ENCODE measurements around the gene TNK1. TPM values are rescaled to one million over a fixed set of nuclear protein-coding genes. Genes with fewer than 3 reads are reported as not detected.

Gene TNK1
- total RNA-seq, 1 donor from 2014 or later = 1.8 TPM

GRCh38 chr17:7432296-7432695 is 51.4 kb downstream of the TNK1 start:
- no peak overlapping the region for H3K27ac Mint-ChIP-seq
- H3K27me3 ChIP-seq = peaks cover 20% of the 10 kb centered on the region
- peaks cover 2% of the 10 kb centered on the region for H3K4me1 ChIP-seq
- no peak overlapping the region for H2AFZ ChIP-seq (replicated peaks)
- no peak for DNase-seq (ENCODE audit: low spot score)
- peaks cover 13% of the 10 kb centered on the region for H3K4me1 Mint-ChIP-seq
- H3K4me3 Mint-ChIP-seq = peak overlapping the region; percentile 55
- no peaks in the 10 kb centered on the region for H3K36me3 Mint-ChIP-seq
- no peaks in the 10 kb centered on the region for H3K9me3 Mint-ChIP-seq
- peaks cover 18% of the 10 kb centered on the region for H3K27me3 Mint-ChIP-seq (ENCODE audit: insufficient read depth, low read depth)
- H4K20me1 ChIP-seq (ENCODE audit: low read depth) = no peaks in the 10 kb centered on the region
- H3K4me2 ChIP-seq = no peak overlapping the region
- H3K9me3 ChIP-seq (ENCODE audit: low read depth) = no peaks in the 10 kb centered on the region
- H3F3A ChIP-seq (ENCODE audit: low read depth) = peaks cover 19% of the 10 kb centered on the region
- H3K36me3 ChIP-seq = no peaks in the 10 kb centered on the region
- TF ChIP-seq EZH2phosphoT487 (IDR thresholded peaks at IDR 0.05) (no peak), CTCF (IDR thresholded peaks at IDR 0.05) (no peak), EZH2 (IDR thresholded peaks at IDR 0.05) (no peak)
- H3K27ac ChIP-seq = no peak overlapping the region
- H3K4me3 ChIP-seq = no peak overlapping the region
- no peak overlapping the region for H3K9ac ChIP-seq
- H3K79me2 ChIP-seq (ENCODE audit: low read depth) = no peaks in the 10 kb centered on the region

GRCh38 chr17:7435676-7436555 is 55.0 kb downstream of the TNK1 start:
- Mint-ChIP-seq H3K4me3 (peak overlapping the region; percentile 90), H3K27ac (no peak overlapping the region), H3K27me3 (ENCODE audit: insufficient read depth, low read depth) (peaks cover 38% of the 10 kb centered on the region), H3K36me3 (no peaks in the 10 kb centered on the region), H3K4me1 (peaks cover 31% of the 10 kb centered on the region), H3K9me3 (no peaks in the 10 kb centered on the region)
- H2AFZ ChIP-seq (replicated peaks) = peak overlapping the region; percentile 21
- TF ChIP-seq CTCF (IDR thresholded peaks at IDR 0.05) (no peak), EZH2 (IDR thresholded peaks at IDR 0.05) (peak; percentile 58), EZH2phosphoT487 (IDR thresholded peaks at IDR 0.05) (peak; percentile 34)
- peaks cover 50% of the 10 kb centered on the region for H3K27me3 ChIP-seq
- H3K9me3 ChIP-seq (ENCODE audit: low read depth) = no peaks in the 10 kb centered on the region
- H3K4me1 ChIP-seq = peaks cover 20% of the 10 kb centered on the region
- no peaks in the 10 kb centered on the region for H3K79me2 ChIP-seq (ENCODE audit: low read depth)
- H3K4me2 ChIP-seq = peak overlapping the region; percentile 93
- peak overlapping the region; percentile 74 for H3K4me3 ChIP-seq
- no peak overlapping the region for H3K9ac ChIP-seq
- H3F3A ChIP-seq (ENCODE audit: low read depth) = peaks cover 36% of the 10 kb centered on the region
- peak; percentile 63 for DNase-seq (ENCODE audit: low spot score)
- H4K20me1 ChIP-seq (ENCODE audit: low read depth) = no peaks in the 10 kb centered on the region
- H3K27ac ChIP-seq = no peak overlapping the region
- no peaks in the 10 kb centered on the region for H3K36me3 ChIP-seq

GRCh38 chr17:7436556-7437368 is 55.9 kb downstream of the TNK1 start:
- peak overlapping the region; percentile 74 for H3K4me3 ChIP-seq
- H3F3A ChIP-seq (ENCODE audit: low read depth) = peaks cover 43% of the 10 kb centered on the region
- peak; percentile 96 for DNase-seq (ENCODE audit: low spot score)
- no peaks in the 10 kb centered on the region for H3K9me3 ChIP-seq (ENCODE audit: low read depth)
- Mint-ChIP-seq H3K4me1 (peaks cover 38% of the 10 kb centered on the region), H3K9me3 (no peaks in the 10 kb centered on the region), H3K27ac (no peak overlapping the region), H3K27me3 (ENCODE audit: insufficient read depth, low read depth) (peaks cover 38% of the 10 kb centered on the region), H3K36me3 (no peaks in the 10 kb centered on the region), H3K4me3 (peak overlapping the region; percentile 85)
- no peaks in the 10 kb centered on the region for H3K36me3 ChIP-seq
- peaks cover 20% of the 10 kb centered on the region for H3K4me1 ChIP-seq
- no peak overlapping the region for H3K9ac ChIP-seq
- no peak overlapping the region for H3K27ac ChIP-seq
- TF ChIP-seq CTCF (IDR thresholded peaks at IDR 0.05) (peak; percentile 78), EZH2 (IDR thresholded peaks at IDR 0.05) (no peak), EZH2phosphoT487 (IDR thresholded peaks at IDR 0.05) (no peak)
- no peaks in the 10 kb centered on the region for H3K79me2 ChIP-seq (ENCODE audit: low read depth)
- H3K27me3 ChIP-seq = peaks cover 58% of the 10 kb centered on the region
- H2AFZ ChIP-seq (replicated peaks) = peak overlapping the region; percentile 72
- no peaks in the 10 kb centered on the region for H4K20me1 ChIP-seq (ENCODE audit: low read depth)
- H3K4me2 ChIP-seq = peak overlapping the region; percentile 93

All from neural progenitor cell (in vitro differentiated cells).